HUDEP-2 (cell line): ENCODE results near the gene HSPA8.
"Not testable (repeated sequence)": the region's sequence is repeated elsewhere in the genome, so short reads cannot be mapped to it uniquely, and the experiment has no call there.

Experiments
- DNase-seq, 76 experiments: peaks; one replicate each; lab custom pipeline; 2025; ENCODE audit not compliant: unreplicated experiment in 76 of 76; lab: John Stamatoyannopoulos, UW

The HSPA8 gene

GRCh38 chr11:123061403-123062157 lies at the start of gene HSPA8:
HSPA8 (minus strand) TSS chr11:123062136; CDS start chr11:123061324, 812 bp downstream.
- DNase-seq: peak in 69 of 76 experiments; percentile 8 to 75 (median 58)

GRCh38 chr11:123111465-123111864 lies 49.5 kb upstream of the HSPA8 start:
- peak in 9 of 76 experiments; percentile 0 to 20 (median 10) for DNase-seq

- DNase-seq: no peak
Measured at GRCh38 chr11:123110397-123110796, 48.5 kb upstream of the HSPA8 start.

GRCh38 chr11:123107945-123108495 lies 46.1 kb upstream of the HSPA8 start:
- no peak for DNase-seq

- no peak for DNase-seq
Measured at GRCh38 chr11:123104697-123105096, 42.8 kb upstream of the HSPA8 start.

- peak in 15 of 76 experiments; percentile 1 to 32 (median 11) for DNase-seq
Measured at GRCh38 chr11:123103326-123103980, 41.5 kb upstream of the HSPA8 start.

GRCh38 chr11:123100379-123101085 lies 38.6 kb upstream of the HSPA8 start:
- no peak for DNase-seq

- no peak for DNase-seq
Measured at GRCh38 chr11:123098990-123099389, 37.1 kb upstream of the HSPA8 start.

GRCh38 chr11:123093739-123094138 lies 31.8 kb upstream of the HSPA8 start:
- no peak for DNase-seq

GRCh38 chr11:123091506-123091905 lies 29.6 kb upstream of the HSPA8 start:
- no peak for DNase-seq

- DNase-seq: not testable (repeated sequence)
Measured at GRCh38 chr11:123090168-123090567, 28.2 kb upstream of the HSPA8 start.

- not testable (repeated sequence) for DNase-seq
Measured at GRCh38 chr11:123088896-123089295, 27.0 kb upstream of the HSPA8 start.

GRCh38 chr11:123087657-123088056 lies 25.7 kb upstream of the HSPA8 start:
- not testable (repeated sequence) for DNase-seq

GRCh38 chr11:123086305-123086704 lies 24.4 kb upstream of the HSPA8 start:
- DNase-seq: no peak

GRCh38 chr11:123085497-123085896 lies 23.6 kb upstream of the HSPA8 start:
- peak in 3 of 76 experiments; percentile 1 to 19 (median 8) for DNase-seq

GRCh38 chr11:123084454-123084853 lies 22.5 kb upstream of the HSPA8 start:
- DNase-seq: no peak

- DNase-seq: peak in 56 of 76 experiments; percentile 5 to 68 (median 34)
Measured at GRCh38 chr11:123083623-123084029, 21.7 kb upstream of the HSPA8 start.

- no peak for DNase-seq
Measured at GRCh38 chr11:123082977-123083376, 21.0 kb upstream of the HSPA8 start.

GRCh38 chr11:123080015-123080414 lies 18.1 kb upstream of the HSPA8 start:
- no peak for DNase-seq

- no peak for DNase-seq
Measured at GRCh38 chr11:123076484-123076883, 14.5 kb upstream of the HSPA8 start.
